IPS-15b (cell line): ENCODE results near the gene SPG11.
"Not testable (repeated sequence)": the region's sequence is repeated elsewhere in the genome, so short reads cannot be mapped to it uniquely, and the experiment has no call there.

Source experiments
- H3K27me3 ChIP-seq: one replicate; pipeline ENCODE4 v1.6.1; 2013; ENCODE audit warnings: low read length; ENCODE audit not compliant: control insufficient read depth, insufficient read depth
- H3K36me3 ChIP-seq: one replicate; pipeline ENCODE4 v1.6.1; 2013; ENCODE audit warnings: low read length; ENCODE audit not compliant: control insufficient read depth, insufficient read depth
- H3K4me1 ChIP-seq: one replicate; pipeline ENCODE4 v1.6.1; 2013; ENCODE audit warnings: mild to moderate bottlenecking, low read length; ENCODE audit not compliant: control insufficient read depth, insufficient read depth
- H3K4me3 ChIP-seq: one replicate; pipeline ENCODE4 v1.5.1; 2013; ENCODE audit warnings: low read depth, low read length
- H3K9ac ChIP-seq: one replicate; pipeline ENCODE4 v1.6.1; 2013; ENCODE audit warnings: low read depth, mild to moderate bottlenecking, low read length
- H3K9me3 ChIP-seq: one replicate; pipeline ENCODE4 v1.6.1; 2013; ENCODE audit warnings: mild to moderate bottlenecking, low read length; ENCODE audit not compliant: control insufficient read depth, insufficient read depth

SPG11 gene

GRCh38 chr15:44647637-44648036, 15.8 kb downstream of the SPG11 start:
- Histone ChIP-seq H3K36me3 (peaks cover 6% of the 10 kb centered on the region), H3K4me3 (no peak overlapping the region), H3K9me3 (no peaks in the 10 kb centered on the region), H3K27me3 (no peaks in the 10 kb centered on the region), H3K9ac (no peak overlapping the region), H3K4me1 (no peaks in the 10 kb centered on the region)

- no peaks in the 10 kb centered on the region for H3K9me3 ChIP-seq
- no peak overlapping the region for H3K4me3 ChIP-seq
- H3K4me1 ChIP-seq: no peaks in the 10 kb centered on the region
- H3K9ac ChIP-seq: no peak overlapping the region
- H3K36me3 ChIP-seq: peaks cover 6% of the 10 kb centered on the region
- no peaks in the 10 kb centered on the region for H3K27me3 ChIP-seq
Measured at GRCh38 chr15:44647036-44647435, 16.4 kb downstream of the SPG11 start.

- H3K4me3 ChIP-seq: no peak overlapping the region
- H3K27me3 ChIP-seq: no peaks in the 10 kb centered on the region
Measured at GRCh38 chr15:44646460-44646859, 17.0 kb downstream of the SPG11 start.

GRCh38 chr15:44641651-44642050, 21.8 kb downstream of the SPG11 start:
- no peak overlapping the region for H3K4me3 ChIP-seq
- no peaks in the 10 kb centered on the region for H3K4me1 ChIP-seq
- H3K36me3 ChIP-seq: no peaks in the 10 kb centered on the region

More at GRCh38 chr15:44646460-44646859, 17.0 kb downstream of the SPG11 start:
- no peaks in the 10 kb centered on the region for H3K4me1 ChIP-seq
- H3K9ac ChIP-seq: no peak overlapping the region
- no peaks in the 10 kb centered on the region for H3K9me3 ChIP-seq
- H3K36me3 ChIP-seq: peaks cover 3% of the 10 kb centered on the region

GRCh38 chr15:44636976-44637375, 26.5 kb downstream of the SPG11 start:
- no peak overlapping the region for H3K9ac ChIP-seq
- H3K36me3 ChIP-seq: no peaks in the 10 kb centered on the region
- H3K4me1 ChIP-seq: no peaks in the 10 kb centered on the region
- no peak overlapping the region for H3K4me3 ChIP-seq
- no peaks in the 10 kb centered on the region for H3K27me3 ChIP-seq
- H3K9me3 ChIP-seq: no peaks in the 10 kb centered on the region

More at GRCh38 chr15:44641651-44642050, 21.8 kb downstream of the SPG11 start:
- Histone ChIP-seq H3K27me3 (no peaks in the 10 kb centered on the region), H3K9me3 (no peaks in the 10 kb centered on the region), H3K9ac (no peak overlapping the region)

GRCh38 chr15:44633603-44634002, 29.9 kb downstream of the SPG11 start:
- Histone ChIP-seq H3K36me3 (peaks cover 6% of the 10 kb centered on the region), H3K9me3 (no peaks in the 10 kb centered on the region), H3K9ac (no peak overlapping the region), H3K27me3 (no peaks in the 10 kb centered on the region), H3K4me3 (no peak overlapping the region), H3K4me1 (no peaks in the 10 kb centered on the region)

GRCh38 chr15:44625286-44625685, 38.2 kb downstream of the SPG11 start:
- not testable (repeated sequence) for H3K27me3 ChIP-seq, H3K36me3 ChIP-seq

GRCh38 chr15:44623178-44623577, 40.3 kb downstream of the SPG11 start:
- Histone ChIP-seq H3K27me3 (no peaks in the 10 kb centered on the region), H3K9ac (no peak overlapping the region), H3K36me3 (no peaks in the 10 kb centered on the region), H3K4me3 (no peak overlapping the region), H3K9me3 (no peaks in the 10 kb centered on the region), H3K4me1 (no peaks in the 10 kb centered on the region)

More at GRCh38 chr15:44625286-44625685, 38.2 kb downstream of the SPG11 start:
- not testable (repeated sequence) for H3K4me3 ChIP-seq, H3K9ac ChIP-seq, H3K9me3 ChIP-seq, H3K4me1 ChIP-seq

- H3K4me1 ChIP-seq: no peaks in the 10 kb centered on the region
- peaks cover 3% of the 10 kb centered on the region for H3K36me3 ChIP-seq
- H3K9me3 ChIP-seq: no peaks in the 10 kb centered on the region
- no peak overlapping the region for H3K9ac ChIP-seq
- no peak overlapping the region for H3K4me3 ChIP-seq
- H3K27me3 ChIP-seq: no peaks in the 10 kb centered on the region
Measured at GRCh38 chr15:44620081-44620480, 43.4 kb downstream of the SPG11 start.

GRCh38 chr15:44616974-44617373, 46.5 kb downstream of the SPG11 start:
- Histone ChIP-seq H3K36me3 (peaks cover 6% of the 10 kb centered on the region), H3K4me1 (no peaks in the 10 kb centered on the region), H3K9ac (no peak overlapping the region), H3K9me3 (no peaks in the 10 kb centered on the region), H3K27me3 (no peaks in the 10 kb centered on the region), H3K4me3 (no peak overlapping the region)

GRCh38 chr15:44606740-44607139, 56.7 kb downstream of the SPG11 start:
- H3K9me3 ChIP-seq: no peaks in the 10 kb centered on the region
- H3K36me3 ChIP-seq: no peaks in the 10 kb centered on the region
- H3K4me3 ChIP-seq: no peak overlapping the region
- H3K4me1 ChIP-seq: no peaks in the 10 kb centered on the region
- no peaks in the 10 kb centered on the region for H3K27me3 ChIP-seq
- no peak overlapping the region for H3K9ac ChIP-seq

GRCh38 chr15:44603126-44603525, 60.3 kb downstream of the SPG11 start:
- no peaks in the 10 kb centered on the region for H3K4me1 ChIP-seq

GRCh38 chr15:44598892-44599291, 64.6 kb downstream of the SPG11 start:
- H3K9me3 ChIP-seq: no peaks in the 10 kb centered on the region
- peaks cover 6% of the 10 kb centered on the region for H3K36me3 ChIP-seq
- H3K4me3 ChIP-seq: no peak overlapping the region
- H3K9ac ChIP-seq: no peak overlapping the region
- H3K4me1 ChIP-seq: no peaks in the 10 kb centered on the region
- H3K27me3 ChIP-seq: no peaks in the 10 kb centered on the region

More at GRCh38 chr15:44603126-44603525, 60.3 kb downstream of the SPG11 start:
- Histone ChIP-seq H3K4me3 (no peak overlapping the region), H3K36me3 (no peaks in the 10 kb centered on the region), H3K27me3 (no peaks in the 10 kb centered on the region), H3K9ac (no peak overlapping the region), H3K9me3 (no peaks in the 10 kb centered on the region)
